Spleen (tissue), 7 donors: ENCODE measurements around the gene PTPN14.

Source experiments
- CTCF ChIP-seq, 11 experiments: fragments of 200-600 bp in 7 of 11; fragments of 450-650 bp in 4 of 11; sonication (generic) in 4 of 11; IDR thresholded peaks in 8 of 11; conservative IDR thresholded peaks in 3 of 11; 1 replicate in 7 of 11; 2 replicates in 4 of 11; pipeline versions ENCODE4 v1.4.0 to v1.8.0; 2016 to 2021; ENCODE audit warnings: antibody characterized with exemption in 11 of 11, inconsistent platforms in 4 of 11, mild to moderate bottlenecking in 1 of 11
- POLR2A ChIP-seq, 3 donors: fragments of 450-650 bp; IDR thresholded peaks; one replicate each; pipeline ENCODE4 v1.5.1; 2017; ENCODE audit warnings: antibody characterized with exemption in 3 of 3, mild to moderate bottlenecking in 1 of 3
- donor health status: DM: no; HTN: no; CAD: no; lungs with moderate emphysema.
- donor health status: DM: no; HTN: no; CAD: no.
- donor health status: DM: no; HTN: no; CAD: no.

- TF ChIP-seq POLR2A (IDR thresholded peaks at IDR 0.05) (no peak), CTCF (IDR thresholded peaks at IDR 0.05 in 8 of 11, conservative IDR thresholded peaks at IDR 0.05 in 3 of 11) (no peak)
Measured at GRCh38 chr1:214386747-214387146, 164.7 kb downstream of the PTPN14 start.
